Activated CD8-positive, alpha-beta memory T cell treated with anti-CD3 and anti-CD28 coated beads, Interleukin-2, amount 10 ng/mL, durations not matched to agents 7 days and 5 days (primary cell): ENCODE measurements around the gene SYNPO. TPM values are rescaled to one million over a fixed set of nuclear protein-coding genes. Genes with fewer than 3 reads are reported as not detected.

ENCODE experiments used
- ATAC-seq: fragments of 150-1000 bp; cut with Tn5 transposase; one replicate; pipeline ENCODE4 v1.10.0; 2021; ENCODE audit warnings: moderate library complexity
- CTCF ChIA-PET: fragments of 350-600 bp; sonication (Branson Sonifier 250); formaldehyde crosslinking; loops from one replicate; lab custom pipeline; 2021; ENCODE audit warnings: antibody characterized with exemption; lab: Charles Lee
- DNase-seq: peaks from one replicate; pipeline ENCODE4 v3.0.0-alpha.2; 2020
- H3K27ac Mint-ChIP-seq: one replicate; pipeline ENCODE4 v1.8.0; 2021; ENCODE audit warnings: mild to moderate bottlenecking, mixed read lengths
- H3K27me3 Mint-ChIP-seq: one replicate; pipeline ENCODE4 v1.8.0; 2021; ENCODE audit warnings: mixed read lengths
- H3K36me3 Mint-ChIP-seq: one replicate; pipeline ENCODE4 v1.8.0; 2021; ENCODE audit warnings: mild to moderate bottlenecking, mixed read lengths
- H3K4me1 Mint-ChIP-seq: one replicate; pipeline ENCODE4 v1.8.0; 2021; ENCODE audit warnings: mixed read lengths
- H3K4me3 Mint-ChIP-seq: one replicate; pipeline ENCODE4 v1.8.0; 2021; ENCODE audit warnings: mild to moderate bottlenecking, moderate library complexity, mixed read lengths
- H3K9me3 Mint-ChIP-seq: one replicate; pipeline ENCODE4 v1.8.0; 2022; ENCODE audit warnings: low read depth, mixed read lengths
- total RNA-seq, 2 experiments: library from RNA; stranded (reverse); gene quantifications; one replicate each; pipeline ENCODE4 v1.2.3, GENCODE V29; 2021

Gene SYNPO
- total RNA-seq, 2 experiments from 2014 or later, result 0.05 to 0.09 TPM

- ATAC-seq (peak; percentile 97), DNase-seq (peak; percentile 95)
- peaks cover 17% of the 10 kb centered on the region for H3K36me3 Mint-ChIP-seq
- H3K4me3 Mint-ChIP-seq, result no peak within 1 kb of the TSS
- H3K9me3 Mint-ChIP-seq, result no peaks in the 10 kb centered on the region
- peaks cover 7% of the 10 kb centered on the region for H3K4me1 Mint-ChIP-seq
- CTCF ChIA-PET, result interaction anchor here (0.7 to 6.1 kb wide), 33 partner anchors 9 to 552 kb away, joined by 3 to 73 read pairs (median 5); partner anchors contain the start of genes DCTN4, GM2A, IRGM and SMIM3
- H3K27ac Mint-ChIP-seq, result no peak within 1 kb of the TSS
- no peaks in the 10 kb centered on the region for H3K27me3 Mint-ChIP-seq
Observed at GRCh38 chr5:150700594-150701377, 60.3 kb downstream of the SYNPO start, which contains the start of gene RBM22. RBM22 (minus strand) TSS chr5:150701062; CDS start chr5:150700985, 77 bp downstream.

GRCh38 chr5:150703762-150704161 lies 63.3 kb downstream of the SYNPO start:
- DNase-seq (no peak), ATAC-seq (no peak)
- no peaks in the 10 kb centered on the region for H3K27me3 Mint-ChIP-seq
- no peaks in the 10 kb centered on the region for H3K9me3 Mint-ChIP-seq
- peaks cover 6% of the 10 kb centered on the region for H3K4me1 Mint-ChIP-seq
- peaks cover 12% of the 10 kb centered on the region for H3K36me3 Mint-ChIP-seq
- no peak overlapping the region for H3K27ac Mint-ChIP-seq
- CTCF ChIA-PET, result interaction anchor here (0.8 to 6.1 kb wide), 5 partner anchors 10 to 143 kb away, joined by 3 to 73 read pairs (median 3); partner anchors contain the start of genes DCTN4 and SMIM3
- no peak overlapping the region for H3K4me3 Mint-ChIP-seq

- Mint-ChIP-seq H3K27ac (no peak overlapping the region), H3K36me3 (peaks cover 24% of the 10 kb centered on the region), H3K4me3 (no peak overlapping the region), H3K9me3 (no peaks in the 10 kb centered on the region), H3K27me3 (no peaks in the 10 kb centered on the region), H3K4me1 (peaks cover 2% of the 10 kb centered on the region)
- CTCF ChIA-PET, result no interaction called here
- ATAC-seq (no peak), DNase-seq (no peak)
Observed at GRCh38 chr5:150706776-150707390, 66.4 kb downstream of the SYNPO start.

Other genes starting within 250 kb of the SYNPO start
- gene CD74, start 227.8 kb upstream of the SYNPO start, total RNA-seq, result 1,000 to 10,000 TPM; 1,513 to 1,561 TPM
- gene RPS14, start 190.9 kb upstream of the SYNPO start, total RNA-seq, result 1,000 to 10,000 TPM; 1,980 to 2,218 TPM
- under 1 TPM; 0.58 to 0.68 TPM for gene NDST1, start 132.5 kb upstream of the SYNPO start, total RNA-seq
- not detected for gene MYOZ3, start 20.6 kb downstream of the SYNPO start, total RNA-seq
- 10 to 100 TPM; 63.3 to 78.7 TPM for gene RBM22, start 60.4 kb downstream of the SYNPO start, total RNA-seq
- gene DCTN4, start 118.4 kb downstream of the SYNPO start, total RNA-seq, result 10 to 100 TPM; 41.9 to 46.1 TPM
- gene SMIM3, start 138.1 kb downstream of the SYNPO start, total RNA-seq, result 10 to 100 TPM; 22.1 to 37.5 TPM
- 1 to 10 TPM; 1.7 to 3.8 TPM for gene IRGM, start 205.9 kb downstream of the SYNPO start, total RNA-seq